DND-41 (cell line): ENCODE data around the gene NUDT5.

Experiments used
- ATAC-seq: fragments of 200-7000 bp; cut with Tn5 transposase; 3 replicates; pipeline ENCODE4 v1.9.1; 2021; ENCODE audit warnings: low read depth; ENCODE audit not compliant: insufficient read depth
- DNase-seq: peaks from one replicate; pipeline ENCODE4 v3.0.0-alpha.2; 2020
- H2AFZ ChIP-seq: 2 replicates; pipeline ENCODE4 v1.6.0; 2012; ENCODE audit warnings: low read depth, low read length
- H3K27ac ChIP-seq: 2 replicates; pipeline ENCODE4 v1.5.1; 2012; ENCODE audit warnings: low read length, inconsistent platforms
- H3K27me3 ChIP-seq: fragments of 200-600 bp; sonication (generic); 2 replicates; pipeline ENCODE4 v1.6.0; 2012; ENCODE audit warnings: low read length, mild to moderate bottlenecking, inconsistent platforms; ENCODE audit not compliant: insufficient read depth, poor library complexity
- H3K36me3 ChIP-seq: 2 replicates; pipeline ENCODE4 v1.5.1; 2012; ENCODE audit warnings: low read length, inconsistent platforms; ENCODE audit not compliant: insufficient read depth
- H3K4me1 ChIP-seq: 2 replicates; pipeline ENCODE4 v1.5.1; 2012; ENCODE audit warnings: mild to moderate bottlenecking, low read length; ENCODE audit not compliant: insufficient read depth
- H3K4me2 ChIP-seq: 2 replicates; pipeline ENCODE4 v1.6.0; 2012; ENCODE audit warnings: mild to moderate bottlenecking, moderate library complexity, low read length, inconsistent platforms; ENCODE audit not compliant: insufficient read depth
- H3K4me3 ChIP-seq, 2 experiments: fragments of 200-600 bp in 1 of 2; shearing (Covaris generic) in 1 of 2; 2 replicates each; pipeline ENCODE4 v1.5.1; 2012 to 2016; ENCODE audit warnings: inconsistent platforms in 2 of 2, low read length in 2 of 2, mild to moderate bottlenecking in 2 of 2, low read depth in 1 of 2, moderate library complexity in 1 of 2
- H3K79me2 ChIP-seq: 2 replicates; pipeline ENCODE4 v1.6.0; 2012; ENCODE audit warnings: low read length, inconsistent platforms; ENCODE audit not compliant: insufficient read depth
- H3K9ac ChIP-seq: 2 replicates; pipeline ENCODE4 v1.6.0; 2012; ENCODE audit warnings: low read depth, mild to moderate bottlenecking, inconsistent platforms, low read length, moderate library complexity
- H3K9me3 ChIP-seq: 2 replicates; pipeline ENCODE4 v1.5.1; 2012; ENCODE audit warnings: low read length, moderate library complexity, mild to moderate bottlenecking, inconsistent platforms; ENCODE audit not compliant: insufficient read depth, severe bottlenecking
- H4K20me1 ChIP-seq: 2 replicates; pipeline ENCODE4 v1.6.0; 2012; ENCODE audit warnings: low read length; ENCODE audit not compliant: insufficient read depth
- CTCF ChIP-seq: IDR thresholded peaks from 2 replicates; pipeline ENCODE4 v1.5.1; 2012; ENCODE audit warnings: borderline replicate concordance, low read length, moderate library complexity, mild to moderate bottlenecking; ENCODE audit not compliant: poor library complexity, severe bottlenecking; ENCODE audit errors: extremely low read depth
- EZH2 ChIP-seq: IDR thresholded peaks from 3 replicates; pipeline ENCODE4 v1.6.1; 2012; ENCODE audit warnings: borderline replicate concordance, low read depth, mild to moderate bottlenecking, moderate library complexity, low read length, inconsistent platforms; ENCODE audit not compliant: severe bottlenecking

Gene NUDT5

GRCh38 chr10:12150163-12150562 is 45.5 kb downstream of the NUDT5 start:
- no peaks in the 10 kb centered on the region for H4K20me1 ChIP-seq
- no peaks in the 10 kb centered on the region for H3K9me3 ChIP-seq
- H2AFZ ChIP-seq = no peak overlapping the region
- H3K36me3 ChIP-seq = peaks cover 42% of the 10 kb centered on the region
- no peak overlapping the region for H3K4me2 ChIP-seq
- no peaks in the 10 kb centered on the region for H3K79me2 ChIP-seq
- H3K4me1 ChIP-seq = no peaks in the 10 kb centered on the region
- no peak overlapping the region for H3K27ac ChIP-seq
- H3K9ac ChIP-seq = no peak overlapping the region
- no peak for ATAC-seq
- H3K27me3 ChIP-seq = no peaks in the 10 kb centered on the region
- H3K4me3 ChIP-seq = no peak overlapping the region
- no peak for DNase-seq
- TF ChIP-seq EZH2 (no peak), CTCF (no peak)

GRCh38 chr10:12144538-12144937 is 51.2 kb downstream of the NUDT5 start:
- no peaks in the 10 kb centered on the region for H3K4me1 ChIP-seq
- ATAC-seq = no peak
- H3K36me3 ChIP-seq = peaks cover 60% of the 10 kb centered on the region

GRCh38 chr10:12140038-12140437 is 55.7 kb downstream of the NUDT5 start:
- Histone ChIP-seq H3K27me3 (no peaks in the 10 kb centered on the region), H3K9ac (no peak overlapping the region), H3K4me2 (no peak overlapping the region), H3K4me3 (no peak overlapping the region), H3K9me3 (no peaks in the 10 kb centered on the region), H4K20me1 (no peaks in the 10 kb centered on the region), H3K79me2 (no peaks in the 10 kb centered on the region), H2AFZ (no peak overlapping the region), H3K36me3 (peaks cover 80% of the 10 kb centered on the region), H3K4me1 (no peaks in the 10 kb centered on the region), H3K27ac (no peak overlapping the region)
- DNase-seq (no peak), ATAC-seq (no peak)
- TF ChIP-seq EZH2 (no peak), CTCF (no peak)

More at GRCh38 chr10:12144538-12144937, 51.2 kb downstream of the NUDT5 start:
- DNase-seq = no peak
- Histone ChIP-seq H3K79me2 (no peaks in the 10 kb centered on the region), H3K4me3 (no peak overlapping the region), H3K9ac (no peak overlapping the region), H3K27me3 (no peaks in the 10 kb centered on the region), H3K27ac (no peak overlapping the region), H4K20me1 (no peaks in the 10 kb centered on the region), H3K9me3 (no peaks in the 10 kb centered on the region), H3K4me2 (no peak overlapping the region), H2AFZ (no peak overlapping the region)
- no peak for TF ChIP-seq CTCF
- no peak for TF ChIP-seq EZH2

- H3K9me3 ChIP-seq = no peaks in the 10 kb centered on the region
- no peaks in the 10 kb centered on the region for H4K20me1 ChIP-seq
- ATAC-seq (no peak), DNase-seq (no peak)
- no peak overlapping the region for H3K27ac ChIP-seq
- no peaks in the 10 kb centered on the region for H3K27me3 ChIP-seq
- H3K4me2 ChIP-seq = no peak overlapping the region
- H3K79me2 ChIP-seq = peaks cover 14% of the 10 kb centered on the region
- no peak overlapping the region for H3K4me3 ChIP-seq
- H3K36me3 ChIP-seq = peaks cover 55% of the 10 kb centered on the region
- H2AFZ ChIP-seq = no peak overlapping the region
- H3K4me1 ChIP-seq = peaks cover 8% of the 10 kb centered on the region
- no peak overlapping the region for H3K9ac ChIP-seq
- no peak for TF ChIP-seq CTCF
- no peak for TF ChIP-seq EZH2
Measured at GRCh38 chr10:12135631-12136030, 60.1 kb downstream of the NUDT5 start.
